CD4-positive, alpha-beta T cell treated with Interleukin-21 for 1 hour (primary cell): ENCODE results near the gene DAO.

ENCODE experiments used
- DNase-seq: peaks from one replicate; pipeline ENCODE4 v3.0.0-alpha.2; 2020

The DAO gene

GRCh38 chr12:108876550-108876949 is 3.3 kb upstream of the DAO start:
- no peak for DNase-seq

GRCh38 chr12:108881953-108882352 is 2.1 kb downstream of the DAO start:
- DNase-seq = no peak

- DNase-seq = peak; percentile 73
These were observed 4.5 kb downstream of the DAO start for GRCh38 chr12:108884116-108885012.

- no peak for DNase-seq
These were observed 7.2 kb downstream of the DAO start for GRCh38 chr12:108886873-108887629.

GRCh38 chr12:108888031-108888430 is 8.1 kb downstream of the DAO start:
- DNase-seq = no peak

- DNase-seq = no peak
These were observed 10.3 kb downstream of the DAO start for GRCh38 chr12:108890208-108890607.

GRCh38 chr12:108895220-108895802 is 15.4 kb downstream of the DAO start:
- no peak for DNase-seq

GRCh38 chr12:108896336-108896735 is 16.4 kb downstream of the DAO start:
- no peak for DNase-seq

GRCh38 chr12:108896817-108897216 is 16.9 kb downstream of the DAO start:
- DNase-seq = no peak

- DNase-seq = no peak
These were observed 19.3 kb downstream of the DAO start for GRCh38 chr12:108899145-108899544.

GRCh38 chr12:108905725-108906124 is 25.8 kb downstream of the DAO start:
- DNase-seq = no peak

GRCh38 chr12:108906971-108907370 is 27.1 kb downstream of the DAO start:
- no peak for DNase-seq

- no peak for DNase-seq
These were observed 28.0 kb downstream of the DAO start for GRCh38 chr12:108907839-108908351.

- no peak for DNase-seq
These were observed 30.4 kb downstream of the DAO start for GRCh38 chr12:108910336-108910735.

GRCh38 chr12:108911915-108912314 is 32.0 kb downstream of the DAO start:
- no peak for DNase-seq

GRCh38 chr12:108912361-108912760 is 32.5 kb downstream of the DAO start:
- DNase-seq = no peak

GRCh38 chr12:108914121-108914531 is 34.2 kb downstream of the DAO start:
- DNase-seq = no peak

GRCh38 chr12:108915632-108916133 is 35.8 kb downstream of the DAO start:
- DNase-seq = no peak

- no peak for DNase-seq
These were observed 36.4 kb downstream of the DAO start for GRCh38 chr12:108916336-108916735.

- no peak for DNase-seq
These were observed 38.3 kb downstream of the DAO start for GRCh38 chr12:108918206-108918605.

- no peak for DNase-seq
These were observed 39.2 kb downstream of the DAO start for GRCh38 chr12:108918960-108919642.

- no peak for DNase-seq
These were observed 42.1 kb downstream of the DAO start for GRCh38 chr12:108921946-108922345.

- no peak for DNase-seq
These were observed 43.0 kb downstream of the DAO start for GRCh38 chr12:108922918-108923317.
